CD14-positive monocyte (primary cell): ENCODE measurements around the gene MAP6. TPM values are rescaled to one million over a fixed set of nuclear protein-coding genes. Genes with fewer than 3 reads are reported as not detected.

Source experiments
- DNase-seq, 3 donors: peaks; one replicate each; pipeline ENCODE4 v3.0.0-alpha.2; 2011 to 2022
- H2AFZ ChIP-seq: 2 replicates; pipeline ENCODE4 v1.6.0; 2012; ENCODE audit warnings: mild to moderate bottlenecking, low read depth, low read length, inconsistent platforms; ENCODE audit not compliant: insufficient read depth, poor library complexity, severe bottlenecking
- H3K27ac ChIP-seq, 2 donors: 1 replicate in 1 of 2; 2 replicates in 1 of 2; pipeline ENCODE4 v1.5.1; 2012 to 2013; ENCODE audit warnings: low read length in 2 of 2, control low read depth in 1 of 2, inconsistent platforms in 1 of 2, low read depth in 1 of 2, mild to moderate bottlenecking in 1 of 2
- H3K27me3 ChIP-seq, 2 donors: one replicate each; pipeline versions ENCODE4 v1.6.0 to v1.6.1; 2011 to 2013; ENCODE audit warnings: low read length in 2 of 2; ENCODE audit not compliant: control insufficient read depth in 2 of 2, insufficient read depth in 2 of 2
- H3K36me3 ChIP-seq, 2 donors: replicated peaks in 1 of 2; 1 replicate in 1 of 2; 2 replicates in 1 of 2; pipeline versions ENCODE4 v1.5.1 to v1.6.1; 2012 to 2013; ENCODE audit warnings: low read length in 2 of 2, control low read depth in 1 of 2, inconsistent platforms in 1 of 2, mild to moderate bottlenecking in 1 of 2; ENCODE audit not compliant: insufficient read depth in 2 of 2, control insufficient read depth in 1 of 2
- H3K4me1 ChIP-seq, 2 donors: 1 replicate in 1 of 2; 2 replicates in 1 of 2; pipeline versions ENCODE4 v1.5.1 to v1.6.1; 2012 to 2013; ENCODE audit warnings: low read length in 2 of 2, control low read depth in 1 of 2, inconsistent platforms in 1 of 2, mild to moderate bottlenecking in 1 of 2, moderate library complexity in 1 of 2; ENCODE audit not compliant: insufficient read depth in 2 of 2, control insufficient read depth in 1 of 2
- H3K4me2 ChIP-seq: replicated peaks from 2 replicates; pipeline ENCODE3; 2012; ENCODE audit warnings: low read length, moderate library complexity, mild to moderate bottlenecking; ENCODE audit not compliant: poor library complexity, severe bottlenecking; ENCODE audit errors: extremely low read depth
- H3K4me3 ChIP-seq, 3 experiments: fragments of 200-600 bp in 1 of 3; sonication (generic) in 1 of 3; replicated peaks in 1 of 3; 1 replicate in 2 of 3; 2 replicates in 1 of 3; pipeline ENCODE4 v1.5.1; 2011 to 2013; ENCODE audit warnings: low read length in 3 of 3, mild to moderate bottlenecking in 3 of 3, control low read depth in 2 of 3, low read depth in 2 of 3, inconsistent platforms in 1 of 3, moderate library complexity in 1 of 3
- H3K79me2 ChIP-seq: 2 replicates; pipeline ENCODE4 v1.6.0; 2012; ENCODE audit warnings: mild to moderate bottlenecking, control low read depth, inconsistent platforms, low read length, moderate library complexity; ENCODE audit not compliant: insufficient read depth
- H3K9ac ChIP-seq: 2 replicates; pipeline ENCODE4 v1.6.0; 2017; ENCODE audit warnings: low read length, mild to moderate bottlenecking; ENCODE audit not compliant: insufficient read depth, poor library complexity, severe bottlenecking
- H3K9me3 ChIP-seq, 2 donors: replicated peaks in 1 of 2; 1 replicate in 1 of 2; 2 replicates in 1 of 2; pipeline versions ENCODE4 v1.5.1 to v1.6.1; 2012 to 2013; ENCODE audit warnings: low read length in 2 of 2, control low read depth in 1 of 2; ENCODE audit not compliant: control insufficient read depth in 1 of 2, insufficient read depth in 1 of 2
- H4K20me1 ChIP-seq: 2 replicates; pipeline ENCODE4 v1.6.0; 2012; ENCODE audit warnings: mild to moderate bottlenecking, low read length, control low read depth, moderate library complexity; ENCODE audit not compliant: insufficient read depth
- H3K27ac Mint-ChIP-seq, 7 donors: one replicate each; pipeline ENCODE4 v1.8.0; 2020; ENCODE audit warnings: mild to moderate bottlenecking in 7 of 7, mixed read lengths in 7 of 7, moderate library complexity in 6 of 7, inconsistent platforms in 2 of 7
- H3K27me3 Mint-ChIP-seq, 3 donors: one replicate each; pipeline ENCODE4 v1.8.0; 2021 to 2022; ENCODE audit warnings: low read depth in 3 of 3, mild to moderate bottlenecking in 3 of 3, mixed read lengths in 3 of 3, moderate library complexity in 3 of 3, inconsistent platforms in 1 of 3
- H3K36me3 Mint-ChIP-seq, 2 donors: one replicate each; pipeline ENCODE4 v1.8.0; 2020; ENCODE audit warnings: mixed read lengths in 2 of 2, inconsistent platforms in 1 of 2, mild to moderate bottlenecking in 1 of 2
- H3K4me1 Mint-ChIP-seq: one replicate; pipeline ENCODE4 v1.8.0; 2020; ENCODE audit warnings: mild to moderate bottlenecking, mixed read lengths
- H3K4me3 Mint-ChIP-seq, 2 donors: one replicate each; pipeline ENCODE4 v1.8.0; 2020; ENCODE audit warnings: mild to moderate bottlenecking in 2 of 2, mixed read lengths in 2 of 2, moderate library complexity in 1 of 2
- H3K9me3 Mint-ChIP-seq, 7 donors: one replicate each; pipeline ENCODE4 v1.8.0; 2020 to 2022; ENCODE audit warnings: mixed read lengths in 7 of 7, mild to moderate bottlenecking in 6 of 7, moderate library complexity in 6 of 7, inconsistent platforms in 2 of 7
- WGBS: methylation state at CpG from one replicate; pipeline ENCODE4 v1.1.5; 2013; ENCODE audit warnings: missing lambda C conversion rate; ENCODE audit not compliant: insufficient coverage; 5-methylcytosine and 5-hydroxymethylcytosine counted together
- intact Hi-C, 2 donors: fragments of 100-400 bp; cut with micrococcal nuclease; formaldehyde crosslinking; loops; one replicate each; pipeline versions ENCODE4 v1.15.0 to v1.15.1; 2023
- polyA plus RNA-seq, 3 donors: library from polyadenylated mRNA; depleted of rRNA in 1 of 3; unstranded in 2 of 3; stranded (reverse) in 1 of 3; fragments of 300-500 nt in 2 of 3; fragments of >200 nt in 1 of 3; fragmentation: Illumina TruSeq in 2 of 3; gene quantifications; 1 replicate in 2 of 3; 2 replicates in 1 of 3; pipeline ENCODE4 v1.2.3, GENCODE V29; 2012 to 2021
- TF ChIP-seq, protein P1 (sequence below): fragments of 200-600 bp; IDR thresholded peaks from one replicate; pipeline ENCODE4 v1.8.0; 2022; ENCODE audit warnings: antibody characterized with exemption, mild to moderate bottlenecking

Gene MAP6
- polyA plus RNA-seq, 3 donors = not detected

- no peak overlapping the region for H3K9ac ChIP-seq
- H3K4me3 Mint-ChIP-seq = no peak overlapping the region
- no peak for DNase-seq
- H3K27ac Mint-ChIP-seq = peak overlapping the region in 1 of 7 donors; percentile 36
- no peak overlapping the region for H3K4me2 ChIP-seq
- H3K36me3 Mint-ChIP-seq = no peaks in the 10 kb centered on the region
- H3K4me1 Mint-ChIP-seq = no peaks in the 10 kb centered on the region
- H2AFZ ChIP-seq = no peak overlapping the region
- H3K9me3 Mint-ChIP-seq = no peaks in the 10 kb centered on the region
- H3K27me3 Mint-ChIP-seq = peaks cover 3 to 11% (median 8%) of the 10 kb centered on the region in 3 donors
- intact Hi-C loops = no loop called here
- H3K4me3 ChIP-seq = no peak overlapping the region
- H3K4me1 ChIP-seq = no peaks in the 10 kb centered on the region
- H4K20me1 ChIP-seq = no peaks in the 10 kb centered on the region
- no peak overlapping the region for H3K27ac ChIP-seq
- H3K9me3 ChIP-seq = no peaks in the 10 kb centered on the region
- no peaks in the 10 kb centered on the region for H3K36me3 ChIP-seq
- H3K79me2 ChIP-seq = no peaks in the 10 kb centered on the region
- WGBS = 95% methylated on average over 10 of the region's 12 CpGs
- H3K27me3 ChIP-seq = no peaks in the 10 kb centered on the region
- TF ChIP-seq, protein P1, sequence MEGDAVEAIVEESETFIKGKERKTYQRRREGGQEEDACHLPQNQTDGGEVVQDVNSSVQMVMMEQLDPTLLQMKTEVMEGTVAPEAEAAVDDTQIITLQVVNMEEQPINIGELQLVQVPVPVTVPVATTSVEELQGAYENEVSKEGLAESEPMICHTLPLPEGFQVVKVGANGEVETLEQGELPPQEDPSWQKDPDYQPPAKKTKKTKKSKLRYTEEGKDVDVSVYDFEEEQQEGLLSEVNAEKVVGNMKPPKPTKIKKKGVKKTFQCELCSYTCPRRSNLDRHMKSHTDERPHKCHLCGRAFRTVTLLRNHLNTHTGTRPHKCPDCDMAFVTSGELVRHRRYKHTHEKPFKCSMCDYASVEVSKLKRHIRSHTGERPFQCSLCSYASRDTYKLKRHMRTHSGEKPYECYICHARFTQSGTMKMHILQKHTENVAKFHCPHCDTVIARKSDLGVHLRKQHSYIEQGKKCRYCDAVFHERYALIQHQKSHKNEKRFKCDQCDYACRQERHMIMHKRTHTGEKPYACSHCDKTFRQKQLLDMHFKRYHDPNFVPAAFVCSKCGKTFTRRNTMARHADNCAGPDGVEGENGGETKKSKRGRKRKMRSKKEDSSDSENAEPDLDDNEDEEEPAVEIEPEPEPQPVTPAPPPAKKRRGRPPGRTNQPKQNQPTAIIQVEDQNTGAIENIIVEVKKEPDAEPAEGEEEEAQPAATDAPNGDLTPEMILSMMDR = no peak
These were observed 113.6 kb downstream of the MAP6 start for GRCh38 chr11:75555079-75555811.

DNA sequence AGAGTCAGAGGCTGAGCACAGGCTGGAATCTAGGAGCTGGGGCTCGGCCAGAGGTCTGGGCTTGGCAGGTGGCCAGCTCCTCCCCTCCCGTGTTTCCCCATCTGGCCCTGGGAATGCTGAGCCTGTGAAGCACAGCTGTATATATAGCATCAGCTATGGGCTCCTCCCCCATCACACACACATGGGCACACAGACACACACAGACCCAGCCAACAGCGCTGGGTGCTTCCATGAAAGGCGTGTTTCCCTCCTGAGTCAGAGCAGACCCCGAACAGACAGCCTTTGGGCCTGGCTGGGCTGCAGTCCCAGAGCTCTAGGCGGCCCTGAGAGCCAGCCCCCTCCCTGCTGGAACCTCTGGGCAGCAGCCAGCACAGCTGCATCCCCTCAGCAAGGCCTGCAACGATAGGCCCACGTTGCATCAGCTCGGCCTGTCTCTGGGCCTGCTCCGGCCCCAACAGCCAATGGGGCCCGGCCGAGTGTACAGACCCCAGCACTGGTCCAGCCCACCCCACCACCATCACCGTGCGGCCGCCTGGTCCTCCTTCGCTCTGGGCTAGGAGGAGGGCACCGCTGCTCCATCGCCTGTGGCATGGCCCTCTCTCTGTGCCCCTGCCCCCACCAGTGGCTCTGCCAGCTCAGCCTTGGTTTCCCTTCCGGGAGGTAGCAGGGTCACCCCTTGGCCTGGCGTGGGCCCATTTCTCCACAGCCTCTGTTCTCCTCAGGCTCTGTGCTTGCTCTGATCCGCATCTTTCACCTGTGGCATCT lies 114.4 kb downstream of the MAP6 start:
- intact Hi-C loops = no loop called here
- DNase-seq = no peak
- H4K20me1 ChIP-seq = no peaks in the 10 kb centered on the region
- H3K4me1 ChIP-seq = no peaks in the 10 kb centered on the region
- H2AFZ ChIP-seq = no peak overlapping the region
- no peaks in the 10 kb centered on the region for H3K79me2 ChIP-seq
- H3K4me3 ChIP-seq = no peak overlapping the region
- Mint-ChIP-seq H3K36me3 (no peaks in the 10 kb centered on the region), H3K27ac (no peak overlapping the region), H3K4me3 (no peak overlapping the region), H3K4me1 (no peaks in the 10 kb centered on the region), H3K9me3 (no peaks in the 10 kb centered on the region), H3K27me3 (peaks cover 3 to 11% (median 8%) of the 10 kb centered on the region in 3 donors)
- no peak overlapping the region for H3K9ac ChIP-seq
- H3K36me3 ChIP-seq = no peaks in the 10 kb centered on the region
- H3K4me2 ChIP-seq = no peak overlapping the region
- no peaks in the 10 kb centered on the region for H3K9me3 ChIP-seq
- WGBS = 71% methylated on average over 21 of the region's 21 CpGs
- no peak overlapping the region for H3K27ac ChIP-seq
- TF ChIP-seq, protein P1 = no peak
- H3K27me3 ChIP-seq = no peaks in the 10 kb centered on the region
